ENCODE data around the gene RPA1. TPM values are rescaled to one million over a fixed set of nuclear protein-coding genes. Genes with fewer than 3 reads are reported as not detected.

The RPA1 gene
- total RNA-seq, 1 experiment from 2014 or later = 211 TPM

- no TSS peak for BruUV-seq (replicated peaks)
- ChIA-PET CTCF (no interaction called here), POLR2A (ENCODE audit: low non-redundant PET) (no interaction called here)
- no peak for DNase-seq (ENCODE audit: low spot score)
- Histone ChIP-seq H3K36me3 (ENCODE audit: insufficient read depth, low read length, poor library complexity, severe bottlenecking) (peaks cover 79% of the 10 kb centered on the region), H3K9me3 (ENCODE audit: low read depth, low read length, poor library complexity, severe bottlenecking) (no peaks in the 10 kb centered on the region), H3K27me3 (replicated peaks; ENCODE audit: insufficient read depth, low read depth, low read length, poor library complexity) (no peaks in the 10 kb centered on the region), H3K27ac (ENCODE audit: low read depth, low read length, poor library complexity, severe bottlenecking) (no peak overlapping the region), H3K4me1 (ENCODE audit: insufficient read depth, low read length, poor library complexity, severe bottlenecking) (no peaks in the 10 kb centered on the region), H3K4me3 (ENCODE audit: low read depth, low read length, poor library complexity, severe bottlenecking) (no peak overlapping the region)
- intact Hi-C loops (cut with micrococcal nuclease; ENCODE audit: unreplicated experiment) = no loop called here
- TF ChIP-seq EZH2 (IDR thresholded peaks at IDR 0.05; ENCODE audit: borderline replicate concordance, low read depth, low read length, poor library complexity, severe bottlenecking) (no peak), CTCF (conservative IDR thresholded peaks at IDR 0.05; ENCODE audit: low read depth, low read length) (no peak)
These were observed 45.8 kb downstream of the RPA1 start for GRCh38 chr17:1875597-1875996.

GRCh38 chr17:1878419-1879121 is 48.8 kb downstream of the RPA1 start:
- Histone ChIP-seq H3K27me3 (replicated peaks; ENCODE audit: insufficient read depth, low read depth, low read length, poor library complexity) (no peaks in the 10 kb centered on the region), H3K4me1 (ENCODE audit: insufficient read depth, low read length, poor library complexity, severe bottlenecking) (no peaks in the 10 kb centered on the region), H3K4me3 (ENCODE audit: low read depth, low read length, poor library complexity, severe bottlenecking) (no peak overlapping the region), H3K27ac (ENCODE audit: low read depth, low read length, poor library complexity, severe bottlenecking) (no peak overlapping the region), H3K36me3 (ENCODE audit: insufficient read depth, low read length, poor library complexity, severe bottlenecking) (peaks cover 89% of the 10 kb centered on the region), H3K9me3 (ENCODE audit: low read depth, low read length, poor library complexity, severe bottlenecking) (no peaks in the 10 kb centered on the region)
- TF ChIP-seq EZH2 (IDR thresholded peaks at IDR 0.05; ENCODE audit: borderline replicate concordance, low read depth, low read length, poor library complexity, severe bottlenecking) (no peak), CTCF (conservative IDR thresholded peaks at IDR 0.05; ENCODE audit: low read depth, low read length) (no peak)
- no peak for DNase-seq (ENCODE audit: low spot score)
- ChIA-PET CTCF (no interaction called here), POLR2A (ENCODE audit: low non-redundant PET) (no interaction called here)
- intact Hi-C loops (cut with micrococcal nuclease; ENCODE audit: unreplicated experiment) = no loop called here
- BruUV-seq (replicated peaks) = no TSS peak

GRCh38 chr17:1880851-1881630 is 51.2 kb downstream of the RPA1 start:
- H3K27ac ChIP-seq (ENCODE audit: low read depth, low read length, poor library complexity, severe bottlenecking) = no peak overlapping the region
- H3K9me3 ChIP-seq (ENCODE audit: low read depth, low read length, poor library complexity, severe bottlenecking) = no peaks in the 10 kb centered on the region
- ChIA-PET POLR2A (ENCODE audit: low non-redundant PET) (no interaction called here), CTCF (interaction anchor here (1.7 kb wide), 1 partner anchor 364 kb away, joined by 5 read pairs; no protein-coding TSS in a partner anchor)
- intact Hi-C loops (cut with micrococcal nuclease; ENCODE audit: unreplicated experiment) = no loop called here
- no TSS peak for BruUV-seq (replicated peaks)
- H3K4me1 ChIP-seq (ENCODE audit: insufficient read depth, low read length, poor library complexity, severe bottlenecking) = no peaks in the 10 kb centered on the region
- no peaks in the 10 kb centered on the region for H3K27me3 ChIP-seq (replicated peaks; ENCODE audit: insufficient read depth, low read depth, low read length, poor library complexity)
- DNase-seq (ENCODE audit: low spot score) = no peak
- peaks cover 94% of the 10 kb centered on the region for H3K36me3 ChIP-seq (ENCODE audit: insufficient read depth, low read length, poor library complexity, severe bottlenecking)
- TF ChIP-seq CTCF (conservative IDR thresholded peaks at IDR 0.05; ENCODE audit: low read depth, low read length) (no peak), EZH2 (IDR thresholded peaks at IDR 0.05; ENCODE audit: borderline replicate concordance, low read depth, low read length, poor library complexity, severe bottlenecking) (no peak)
- no peak overlapping the region for H3K4me3 ChIP-seq (ENCODE audit: low read depth, low read length, poor library complexity, severe bottlenecking)
